Osteoblast (primary cell): ENCODE data around the gene GKN2. TPM values are rescaled to one million over a fixed set of nuclear protein-coding genes. Genes with fewer than 3 reads are reported as not detected.

Experiments
- DNase-seq: peaks from one replicate; pipeline ENCODE4 v3.0.0; 2011; ENCODE audit warnings: low spot score, mixed read lengths; ENCODE audit not compliant: insufficient read length; ENCODE audit errors: missing footprints
- H2AFZ ChIP-seq: 2 replicates; pipeline ENCODE4 v1.6.0; 2011; ENCODE audit warnings: mild to moderate bottlenecking, low read length
- H3K27ac ChIP-seq: 2 replicates; pipeline ENCODE4 v1.5.1; 2011; ENCODE audit warnings: mild to moderate bottlenecking, low read depth, low read length, moderate library complexity
- H3K27me3 ChIP-seq: 2 replicates; pipeline ENCODE4 v1.6.0; 2012; ENCODE audit warnings: mild to moderate bottlenecking, control low read depth, inconsistent platforms, low read length, moderate library complexity; ENCODE audit not compliant: insufficient read depth
- H3K36me3 ChIP-seq: 2 replicates; pipeline ENCODE4 v1.5.1; 2011; ENCODE audit warnings: mild to moderate bottlenecking, low read length, control low read depth, moderate library complexity; ENCODE audit not compliant: insufficient read depth
- H3K4me1 ChIP-seq: 2 replicates; pipeline ENCODE4 v1.5.1; 2011; ENCODE audit warnings: mild to moderate bottlenecking, low read length, control low read depth, moderate library complexity; ENCODE audit not compliant: insufficient read depth
- H3K4me2 ChIP-seq: 2 replicates; pipeline ENCODE4 v1.6.0; 2011; ENCODE audit warnings: mild to moderate bottlenecking, low read length; ENCODE audit not compliant: insufficient read depth
- H3K4me3 ChIP-seq: fragments of 200-600 bp; sonication (generic); 3 replicates; pipeline ENCODE4 v1.5.1; 2012; ENCODE audit warnings: mild to moderate bottlenecking, low read length, inconsistent platforms; ENCODE audit not compliant: insufficient read depth
- H3K79me2 ChIP-seq: 2 replicates; pipeline ENCODE4 v1.6.0; 2012; ENCODE audit warnings: mild to moderate bottlenecking, low read length, control low read depth, inconsistent platforms; ENCODE audit not compliant: insufficient read depth
- H3K9me3 ChIP-seq: 2 replicates; pipeline ENCODE4 v1.5.1; 2011; ENCODE audit warnings: low read depth, low read length, control low read depth
- H4K20me1 ChIP-seq: 2 replicates; pipeline ENCODE4 v1.6.0; 2012; ENCODE audit warnings: mild to moderate bottlenecking, low read length, control low read depth; ENCODE audit not compliant: insufficient read depth
- total RNA-seq: library from RNA; depleted of rRNA; stranded (reverse); fragments of >200 nt; gene quantifications from 2 replicates; pipeline ENCODE4 v1.2.3, GENCODE V29; 2012
- TF ChIP-seq, protein P1 (sequence below): IDR thresholded peaks from 2 replicates; pipeline ENCODE4 v1.5.1; 2011; ENCODE audit warnings: mild to moderate bottlenecking, low read depth, low read length, moderate library complexity; ENCODE audit errors: extremely low read depth

The GKN2 gene
- total RNA-seq, 1 donor = not detected

DNA sequence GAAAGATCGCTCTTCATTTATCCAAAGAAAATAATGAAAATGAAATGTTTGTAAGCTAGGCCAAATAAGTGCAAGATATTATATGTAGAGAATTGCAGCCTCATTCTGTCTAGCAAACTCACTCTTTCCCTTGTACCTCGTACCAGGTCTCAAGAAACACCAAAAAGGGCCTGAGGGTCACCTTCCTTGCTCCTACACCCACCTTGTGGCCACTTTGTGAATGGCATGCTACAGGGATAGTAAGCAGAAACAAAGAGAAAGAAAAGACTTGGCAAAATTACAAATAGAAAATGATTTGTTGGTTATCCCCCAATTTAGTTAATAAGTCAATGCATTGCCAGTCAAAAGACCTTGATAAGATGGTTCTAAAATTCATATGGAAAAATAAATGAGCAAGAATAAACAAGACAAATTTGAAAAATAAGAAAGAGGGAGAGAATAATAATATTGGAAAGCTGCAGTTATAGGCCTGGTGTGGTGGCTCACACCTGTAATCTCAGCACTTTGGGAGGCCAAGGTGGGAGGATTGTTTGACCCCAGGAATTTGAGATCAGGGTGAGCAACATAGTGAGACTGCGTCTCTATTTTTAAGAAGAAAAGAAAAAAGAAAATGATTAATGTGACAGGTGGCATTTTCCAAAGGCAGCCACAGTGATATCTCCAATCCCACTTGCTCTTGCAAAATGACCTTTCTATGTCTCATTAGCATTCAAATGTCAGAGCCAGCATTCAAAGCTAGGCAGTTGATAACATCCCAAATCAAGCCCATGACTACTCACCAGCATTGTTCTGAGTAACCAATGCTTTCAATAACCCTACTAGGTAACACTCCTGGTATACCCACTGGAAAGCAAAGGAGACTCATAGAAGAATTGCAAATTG, 42.7 kb downstream of the GKN2 start:
- TF ChIP-seq, protein P1, sequence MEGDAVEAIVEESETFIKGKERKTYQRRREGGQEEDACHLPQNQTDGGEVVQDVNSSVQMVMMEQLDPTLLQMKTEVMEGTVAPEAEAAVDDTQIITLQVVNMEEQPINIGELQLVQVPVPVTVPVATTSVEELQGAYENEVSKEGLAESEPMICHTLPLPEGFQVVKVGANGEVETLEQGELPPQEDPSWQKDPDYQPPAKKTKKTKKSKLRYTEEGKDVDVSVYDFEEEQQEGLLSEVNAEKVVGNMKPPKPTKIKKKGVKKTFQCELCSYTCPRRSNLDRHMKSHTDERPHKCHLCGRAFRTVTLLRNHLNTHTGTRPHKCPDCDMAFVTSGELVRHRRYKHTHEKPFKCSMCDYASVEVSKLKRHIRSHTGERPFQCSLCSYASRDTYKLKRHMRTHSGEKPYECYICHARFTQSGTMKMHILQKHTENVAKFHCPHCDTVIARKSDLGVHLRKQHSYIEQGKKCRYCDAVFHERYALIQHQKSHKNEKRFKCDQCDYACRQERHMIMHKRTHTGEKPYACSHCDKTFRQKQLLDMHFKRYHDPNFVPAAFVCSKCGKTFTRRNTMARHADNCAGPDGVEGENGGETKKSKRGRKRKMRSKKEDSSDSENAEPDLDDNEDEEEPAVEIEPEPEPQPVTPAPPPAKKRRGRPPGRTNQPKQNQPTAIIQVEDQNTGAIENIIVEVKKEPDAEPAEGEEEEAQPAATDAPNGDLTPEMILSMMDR = peak; percentile 93
- peaks cover 7% of the 10 kb centered on the region for H3K4me1 ChIP-seq
- peak; percentile 53 for DNase-seq
- H3K4me2 ChIP-seq = no peak overlapping the region
- no peaks in the 10 kb centered on the region for H3K79me2 ChIP-seq
- no peak overlapping the region for H3K4me3 ChIP-seq
- no peaks in the 10 kb centered on the region for H3K36me3 ChIP-seq
- no peak overlapping the region for H3K27ac ChIP-seq
- H3K27me3 ChIP-seq = peaks cover 13% of the 10 kb centered on the region
- H4K20me1 ChIP-seq = no peaks in the 10 kb centered on the region
- no peak overlapping the region for H2AFZ ChIP-seq
- no peaks in the 10 kb centered on the region for H3K9me3 ChIP-seq

DNA sequence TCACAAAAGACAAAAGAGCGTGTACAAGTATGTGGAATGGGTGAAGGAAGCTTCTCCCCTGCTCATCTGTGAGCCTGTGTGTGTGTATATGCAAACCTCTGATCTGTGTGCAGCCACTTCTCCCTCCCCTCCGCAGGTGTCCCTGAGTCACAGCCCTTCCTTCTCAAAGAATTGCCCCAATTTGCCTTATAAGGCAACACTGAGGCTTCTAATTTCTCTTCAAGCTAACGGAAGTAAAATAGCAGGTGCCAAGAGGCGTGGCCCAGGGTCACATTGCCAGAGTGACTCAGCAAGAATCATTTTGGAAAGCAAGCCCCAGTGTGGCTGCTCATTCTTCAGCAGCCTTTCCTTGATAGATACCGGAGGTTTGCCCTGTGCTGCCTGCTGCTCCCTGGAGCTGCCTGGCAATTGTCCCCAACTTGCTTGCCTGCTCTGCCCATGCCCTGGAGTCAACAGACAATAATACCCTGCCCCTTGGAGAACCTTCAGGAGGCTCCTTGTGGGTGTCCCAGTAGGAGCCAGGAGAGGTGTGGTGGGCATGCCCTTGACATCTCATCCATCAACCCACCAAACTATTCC, 44.2 kb downstream of the GKN2 start:
- Histone ChIP-seq H2AFZ (peak overlapping the region; percentile 30), H4K20me1 (no peaks in the 10 kb centered on the region), H3K4me3 (no peak overlapping the region), H3K27me3 (peaks cover 11% of the 10 kb centered on the region), H3K4me1 (peaks cover 7% of the 10 kb centered on the region), H3K27ac (no peak overlapping the region), H3K36me3 (no peaks in the 10 kb centered on the region), H3K4me2 (no peak overlapping the region), H3K9me3 (no peaks in the 10 kb centered on the region), H3K79me2 (no peaks in the 10 kb centered on the region)
- DNase-seq = peak; percentile 27
- TF ChIP-seq, protein P1 = no peak

DNA sequence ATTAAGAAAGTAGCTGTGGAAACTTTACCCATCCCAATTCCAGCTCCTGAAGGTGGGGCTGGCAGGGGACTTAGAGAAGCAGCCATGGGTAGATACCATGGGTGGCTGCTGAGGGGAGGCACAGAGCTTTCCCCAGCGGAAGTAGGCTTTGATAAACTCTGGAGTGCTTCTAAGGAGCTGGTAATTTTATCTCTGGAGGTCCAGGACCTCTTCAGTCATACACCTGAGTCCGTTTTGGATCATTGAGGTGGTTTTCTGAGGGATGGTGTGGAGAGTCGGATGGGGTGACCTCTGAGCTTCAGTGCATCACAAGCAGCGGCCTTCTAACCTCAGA, 44.8 kb downstream of the GKN2 start:
- Histone ChIP-seq H3K27me3 (peaks cover 14% of the 10 kb centered on the region), H3K9me3 (no peaks in the 10 kb centered on the region), H3K27ac (no peak overlapping the region), H3K4me3 (no peak overlapping the region), H4K20me1 (no peaks in the 10 kb centered on the region), H3K79me2 (no peaks in the 10 kb centered on the region), H2AFZ (no peak overlapping the region), H3K4me1 (peaks cover 7% of the 10 kb centered on the region), H3K4me2 (no peak overlapping the region), H3K36me3 (no peaks in the 10 kb centered on the region)
- TF ChIP-seq, protein P1 = no peak
- DNase-seq = no peak

DNA sequence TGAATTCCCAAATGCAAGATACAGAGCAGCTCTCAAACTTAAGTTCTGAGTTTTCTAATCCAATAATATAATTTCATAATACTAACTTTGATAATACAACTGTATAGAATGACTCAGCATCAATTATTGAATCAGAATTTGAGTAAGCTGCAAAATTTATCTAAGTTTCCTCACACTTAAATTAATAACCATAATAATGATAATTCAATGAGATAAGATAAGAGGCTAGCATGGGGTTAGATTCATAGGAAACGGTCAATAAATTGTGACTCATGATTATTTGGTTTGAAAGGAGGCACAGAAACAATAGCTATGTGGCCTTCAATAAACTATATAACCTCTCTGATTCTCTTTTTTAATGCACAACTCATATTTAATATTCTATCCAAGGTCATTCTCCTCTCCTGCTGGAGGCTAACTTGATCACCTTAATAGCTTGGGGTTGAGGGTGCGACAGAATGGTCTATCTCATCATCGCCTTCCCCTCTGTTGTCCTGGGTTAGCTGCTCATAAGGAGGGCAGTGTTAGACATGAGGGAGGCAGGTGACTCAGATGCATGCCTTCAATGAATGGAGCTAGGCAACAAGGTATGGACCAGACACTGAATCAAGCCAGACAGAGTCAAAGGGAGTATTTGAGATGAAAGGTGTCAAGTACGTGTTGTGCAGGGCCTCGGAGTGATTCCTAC, 45.3 kb downstream of the GKN2 start:
- no peak overlapping the region for H3K4me2 ChIP-seq
- peaks cover 7% of the 10 kb centered on the region for H3K4me1 ChIP-seq
- no peaks in the 10 kb centered on the region for H4K20me1 ChIP-seq
- TF ChIP-seq, protein P1 = no peak
- peaks cover 15% of the 10 kb centered on the region for H3K27me3 ChIP-seq
- H3K4me3 ChIP-seq = no peak overlapping the region
- no peaks in the 10 kb centered on the region for H3K36me3 ChIP-seq
- H3K9me3 ChIP-seq = no peaks in the 10 kb centered on the region
- no peaks in the 10 kb centered on the region for H3K79me2 ChIP-seq
- no peak overlapping the region for H2AFZ ChIP-seq
- no peak overlapping the region for H3K27ac ChIP-seq
- DNase-seq = no peak
